Measurements from ENCODE around the gene UTS2R. TPM values are rescaled to one million over a fixed set of nuclear protein-coding genes. Genes with fewer than 3 reads are reported as not detected.

The UTS2R gene

GRCh38 chr17:82424863-82425159 is 53.2 kb downstream of the UTS2R start:
- H3K4me1 ChIP-seq (ENCODE audit: control insufficient read depth, insufficient read depth, low read length), result no peaks in the 10 kb centered on the region
- H3K4me3 ChIP-seq (ENCODE audit: low read length), result no peak overlapping the region
- H3K4me2 ChIP-seq (ENCODE audit: low read length), result no peak overlapping the region
- H3K9ac ChIP-seq (ENCODE audit: low read depth, low read length), result no peak overlapping the region
- no peaks in the 10 kb centered on the region for H3K36me3 ChIP-seq (ENCODE audit: insufficient read depth, low read length)
- no peaks in the 10 kb centered on the region for H3K9me3 ChIP-seq (replicated peaks; ENCODE audit: low read length)
- H3K27me3 ChIP-seq (ENCODE audit: control insufficient read depth, insufficient read depth, low read length), result no peaks in the 10 kb centered on the region

Small RNA genes lying within 50 kb of the gene (small RNA-seq; reads per million reads assigned to genes)
- not detected for gene RF00019
